Measurements from ENCODE around the gene FZD4. TPM values are rescaled to one million over a fixed set of nuclear protein-coding genes. Genes with fewer than 3 reads are reported as not detected.

Gene FZD4
- total RNA-seq, 2 experiments from 2014 or later, result not detected

DNA sequence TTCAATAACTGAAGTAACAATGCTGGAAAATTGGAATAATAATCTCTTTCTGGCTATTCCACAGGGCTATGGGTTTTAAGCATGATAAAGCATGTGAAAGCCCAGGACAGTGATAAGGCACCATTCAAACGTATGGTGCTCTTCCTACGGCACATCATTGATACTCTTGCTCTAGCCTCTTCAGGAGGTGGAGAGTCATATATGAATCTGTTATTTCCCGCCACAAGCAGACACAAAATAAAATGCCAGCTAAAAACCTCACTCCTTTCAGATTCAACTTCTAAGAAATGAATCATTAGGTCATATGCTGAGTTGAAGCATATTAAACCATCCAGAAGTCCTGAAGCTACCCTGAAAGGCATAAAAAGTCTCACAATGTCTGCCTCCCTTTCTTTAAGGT is 49.9 kb downstream of the FZD4 start:
- ATAC-seq (ENCODE audit: poor library complexity) (no peak), DNase-seq (no peak)
- intact Hi-C loops (cut with DNase I, micrococcal nuclease), result no loop called here
- no peaks in the 10 kb centered on the region for H3K9me3 Mint-ChIP-seq
- H3K4me1 ChIP-seq (ENCODE audit: insufficient read depth, low read length), result no peaks in the 10 kb centered on the region
- H3K4me3 ChIP-seq (ENCODE audit: low read length), result no peak overlapping the region
- peaks cover 3% of the 10 kb centered on the region for H3K27me3 Mint-ChIP-seq
- H3K27ac Mint-ChIP-seq, result no peak overlapping the region
- no peaks in the 10 kb centered on the region for H3K27me3 ChIP-seq (ENCODE audit: control insufficient read depth in 1 of 2, insufficient read depth in 2 of 2, low read length in 2 of 2)
- ChIA-PET POLR2A (no interaction called here), CTCF (no interaction called here)
- no peaks in the 10 kb centered on the region for H3K36me3 Mint-ChIP-seq (ENCODE audit: low read depth)
- H3K27ac ChIP-seq (ENCODE audit: low read depth in 1 of 2, low read length in 2 of 2), result no peak overlapping the region
- TF ChIP-seq, protein P1, sequence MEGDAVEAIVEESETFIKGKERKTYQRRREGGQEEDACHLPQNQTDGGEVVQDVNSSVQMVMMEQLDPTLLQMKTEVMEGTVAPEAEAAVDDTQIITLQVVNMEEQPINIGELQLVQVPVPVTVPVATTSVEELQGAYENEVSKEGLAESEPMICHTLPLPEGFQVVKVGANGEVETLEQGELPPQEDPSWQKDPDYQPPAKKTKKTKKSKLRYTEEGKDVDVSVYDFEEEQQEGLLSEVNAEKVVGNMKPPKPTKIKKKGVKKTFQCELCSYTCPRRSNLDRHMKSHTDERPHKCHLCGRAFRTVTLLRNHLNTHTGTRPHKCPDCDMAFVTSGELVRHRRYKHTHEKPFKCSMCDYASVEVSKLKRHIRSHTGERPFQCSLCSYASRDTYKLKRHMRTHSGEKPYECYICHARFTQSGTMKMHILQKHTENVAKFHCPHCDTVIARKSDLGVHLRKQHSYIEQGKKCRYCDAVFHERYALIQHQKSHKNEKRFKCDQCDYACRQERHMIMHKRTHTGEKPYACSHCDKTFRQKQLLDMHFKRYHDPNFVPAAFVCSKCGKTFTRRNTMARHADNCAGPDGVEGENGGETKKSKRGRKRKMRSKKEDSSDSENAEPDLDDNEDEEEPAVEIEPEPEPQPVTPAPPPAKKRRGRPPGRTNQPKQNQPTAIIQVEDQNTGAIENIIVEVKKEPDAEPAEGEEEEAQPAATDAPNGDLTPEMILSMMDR (IDR thresholded peaks at IDR 0.05), result no peak
- peaks cover 0 to 6% of the 10 kb centered on the region in 2 experiments for H3K9me3 ChIP-seq (ENCODE audit: control insufficient read depth in 1 of 2, insufficient read depth in 1 of 2, low read length in 2 of 2)
- no peak overlapping the region for H3K4me3 Mint-ChIP-seq
- no peaks in the 10 kb centered on the region for H3K36me3 ChIP-seq (ENCODE audit: insufficient read depth, low read length)
- H3K4me1 Mint-ChIP-seq (ENCODE audit: low read depth), result no peaks in the 10 kb centered on the region

DNA sequence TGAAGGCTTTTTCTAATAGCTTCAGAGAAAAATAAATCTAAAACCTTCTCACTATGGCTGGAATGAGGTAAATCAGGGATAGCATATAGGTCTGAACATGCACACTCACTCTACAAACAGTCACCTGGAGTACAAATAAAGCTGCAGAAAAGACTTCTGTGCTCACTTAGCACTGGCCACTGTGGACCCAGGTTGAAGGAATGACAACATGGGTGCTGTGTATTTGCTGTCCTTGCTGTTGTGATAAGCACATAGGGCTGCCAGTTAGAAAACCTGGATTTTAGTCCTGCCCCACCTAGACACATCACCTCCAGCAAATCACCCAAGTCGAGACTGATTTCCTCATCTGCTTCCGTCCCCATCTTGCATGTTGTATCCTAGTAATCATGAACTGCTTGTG is 51.2 kb downstream of the FZD4 start:
- ChIA-PET POLR2A (no interaction called here), CTCF (no interaction called here)
- no peaks in the 10 kb centered on the region for H3K27me3 ChIP-seq (ENCODE audit: control insufficient read depth in 1 of 2, insufficient read depth in 2 of 2, low read length in 2 of 2)
- intact Hi-C loops (cut with DNase I, micrococcal nuclease), result no loop called here
- Mint-ChIP-seq H3K27me3 (peaks cover 6% of the 10 kb centered on the region), H3K4me1 (ENCODE audit: low read depth) (no peaks in the 10 kb centered on the region), H3K4me3 (no peak overlapping the region), H3K36me3 (ENCODE audit: low read depth) (no peaks in the 10 kb centered on the region), H3K27ac (no peak overlapping the region), H3K9me3 (no peaks in the 10 kb centered on the region)
- H3K4me1 ChIP-seq (ENCODE audit: insufficient read depth, low read length), result no peaks in the 10 kb centered on the region
- H3K36me3 ChIP-seq (ENCODE audit: insufficient read depth, low read length), result no peaks in the 10 kb centered on the region
- no peak overlapping the region for H3K4me3 ChIP-seq (ENCODE audit: low read length)
- TF ChIP-seq, protein P1 (IDR thresholded peaks at IDR 0.05), result no peak
- ATAC-seq (ENCODE audit: poor library complexity) (no peak), DNase-seq (no peak)
- H3K27ac ChIP-seq (ENCODE audit: low read depth in 1 of 2, low read length in 2 of 2), result no peak overlapping the region
- H3K9me3 ChIP-seq (ENCODE audit: control insufficient read depth in 1 of 2, insufficient read depth in 1 of 2, low read length in 2 of 2), result peaks cover 0 to 6% of the 10 kb centered on the region in 2 experiments

DNA sequence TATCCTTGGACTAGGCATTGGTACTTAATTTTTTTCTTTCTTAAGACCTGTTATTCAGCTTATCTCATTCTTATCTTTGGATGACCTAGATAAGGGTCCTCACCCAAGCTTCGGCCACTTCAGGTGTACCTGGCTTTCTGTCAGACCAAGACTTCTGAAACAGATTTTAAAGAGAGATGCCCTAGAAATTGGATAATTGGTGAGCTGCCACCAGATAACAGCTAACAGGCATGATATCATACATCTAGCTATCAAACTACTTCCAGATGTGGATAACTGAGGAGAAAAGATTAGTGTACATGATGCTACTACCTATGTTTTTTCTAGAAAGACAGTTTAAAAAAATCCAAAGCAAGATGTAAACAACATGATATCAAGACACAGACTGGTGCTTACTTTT is 52.9 kb downstream of the FZD4 start:
- TF ChIP-seq, protein P1 (IDR thresholded peaks at IDR 0.05), result no peak
- no peaks in the 10 kb centered on the region for H3K27me3 ChIP-seq (ENCODE audit: control insufficient read depth in 1 of 2, insufficient read depth in 2 of 2, low read length in 2 of 2)
- Mint-ChIP-seq H3K27me3 (peaks cover 6% of the 10 kb centered on the region), H3K9me3 (no peaks in the 10 kb centered on the region), H3K4me1 (ENCODE audit: low read depth) (no peaks in the 10 kb centered on the region), H3K36me3 (ENCODE audit: low read depth) (no peaks in the 10 kb centered on the region), H3K4me3 (no peak overlapping the region), H3K27ac (no peak overlapping the region)
- CTCF ChIA-PET, result no interaction called here
- DNase-seq, result no peak
- intact Hi-C loops (cut with DNase I, micrococcal nuclease), result no loop called here
- no peak overlapping the region for H3K4me3 ChIP-seq (ENCODE audit: low read length)
- H3K27ac ChIP-seq (ENCODE audit: low read depth in 1 of 2, low read length in 2 of 2), result no peak overlapping the region
- ATAC-seq (ENCODE audit: poor library complexity), result no peak
- POLR2A ChIA-PET, result no interaction called here
- H3K4me1 ChIP-seq (ENCODE audit: insufficient read depth, low read length), result no peaks in the 10 kb centered on the region
- H3K36me3 ChIP-seq (ENCODE audit: insufficient read depth, low read length), result no peaks in the 10 kb centered on the region
- H3K9me3 ChIP-seq (ENCODE audit: control insufficient read depth in 1 of 2, insufficient read depth in 1 of 2, low read length in 2 of 2), result peaks cover 0 to 6% of the 10 kb centered on the region in 2 experiments

Data from CD4-positive, alpha-beta T cell (primary cell).